H9 (cell line): ENCODE measurements around the gene C1RL. TPM values are rescaled to one million over a fixed set of nuclear protein-coding genes. Genes with fewer than 3 reads are reported as not detected.
A peak's percentile ranks its signal among the peaks of the same experiment; 100 is the strongest.

Experiments
- DNase-seq: peaks from one replicate; pipeline ENCODE4 v3.0.0-alpha.2; 2017
- H2AFZ ChIP-seq: one replicate; pipeline ENCODE4 v1.6.1; 2013; ENCODE audit warnings: mild to moderate bottlenecking, low read length, control low read depth, moderate library complexity
- H2AK5ac ChIP-seq: 2 replicates; pipeline ENCODE4 v1.6.1; 2013; ENCODE audit warnings: low read length, control low read depth, mixed read lengths; ENCODE audit not compliant: insufficient read length
- H2BK120ac ChIP-seq: one replicate; pipeline ENCODE4 v1.6.1; 2013; ENCODE audit warnings: low read depth, mild to moderate bottlenecking, low read length, control low read depth, inconsistent platforms; ENCODE audit not compliant: poor library complexity, severe bottlenecking
- H2BK12ac ChIP-seq: 2 replicates; pipeline ENCODE4 v1.6.1; 2013; ENCODE audit warnings: low read length, control low read depth, mixed read lengths, low read depth; ENCODE audit not compliant: insufficient read length
- H2BK15ac ChIP-seq: 2 replicates; pipeline ENCODE4 v1.6.1; 2013; ENCODE audit warnings: low read depth, low read length, control low read depth
- H2BK20ac ChIP-seq: one replicate; pipeline ENCODE4 v1.6.1; 2013; ENCODE audit warnings: low read depth, mild to moderate bottlenecking, low read length, control low read depth, inconsistent platforms; ENCODE audit not compliant: poor library complexity, severe bottlenecking
- H2BK5ac ChIP-seq: 2 replicates; pipeline ENCODE4 v1.6.1; 2013; ENCODE audit warnings: low read length, control low read depth, mixed read lengths; ENCODE audit not compliant: insufficient read length
- H3K14ac ChIP-seq: 2 replicates; pipeline ENCODE4 v1.6.1; 2013; ENCODE audit warnings: low read length, control low read depth; ENCODE audit not compliant: insufficient read depth
- H3K18ac ChIP-seq: 2 replicates; pipeline ENCODE4 v1.6.1; 2013; ENCODE audit warnings: low read depth, mild to moderate bottlenecking, mixed read lengths, low read length, control low read depth; ENCODE audit not compliant: insufficient read length
- H3K23ac ChIP-seq: 2 replicates; pipeline ENCODE4 v1.6.1; 2013; ENCODE audit warnings: low read length, control low read depth, mixed read lengths, low read depth; ENCODE audit not compliant: insufficient read length
- H3K23me2 ChIP-seq: 2 replicates; pipeline ENCODE4 v1.6.1; 2013; ENCODE audit warnings: low read depth, mild to moderate bottlenecking, mixed read lengths, low read length, control low read depth; ENCODE audit not compliant: insufficient read length, poor library complexity, severe bottlenecking
- H3K27ac ChIP-seq: 2 replicates; pipeline ENCODE4 v1.5.1; 2013; ENCODE audit warnings: low read length, control low read depth, mixed read lengths, low read depth; ENCODE audit not compliant: insufficient read length
- H3K27me3 ChIP-seq: 2 replicates; pipeline ENCODE4 v1.6.1; 2013; ENCODE audit warnings: low read length, control low read depth, inconsistent platforms; ENCODE audit not compliant: insufficient read depth
- H3K4ac ChIP-seq: 2 replicates; pipeline ENCODE4 v1.6.1; 2013; ENCODE audit warnings: low read depth, mild to moderate bottlenecking, control low read depth, inconsistent platforms, low read length, moderate library complexity
- H3K4me1 ChIP-seq: 2 replicates; pipeline ENCODE4 v1.6.1; 2013; ENCODE audit warnings: low read length, control low read depth, inconsistent platforms; ENCODE audit not compliant: insufficient read depth
- H3K4me2 ChIP-seq: 2 replicates; pipeline ENCODE4 v1.6.1; 2013; ENCODE audit warnings: low read length, control low read depth, mixed read lengths; ENCODE audit not compliant: insufficient read length, insufficient read depth
- H3K56ac ChIP-seq: 2 replicates; pipeline ENCODE4 v1.6.1; 2013; ENCODE audit warnings: low read depth, mild to moderate bottlenecking, mixed read lengths, low read length, control low read depth; ENCODE audit not compliant: insufficient read length
- H3K79me1 ChIP-seq: 2 replicates; pipeline ENCODE4 v1.6.1; 2013; ENCODE audit warnings: low read depth, mild to moderate bottlenecking, moderate library complexity, low read length, control low read depth, inconsistent platforms; ENCODE audit not compliant: insufficient read depth, poor library complexity, severe bottlenecking
- H3K79me2 ChIP-seq: 2 replicates; pipeline ENCODE4 v1.6.1; 2013; ENCODE audit warnings: low read length, control low read depth, inconsistent platforms; ENCODE audit not compliant: insufficient read depth
- H3K9ac ChIP-seq: 2 replicates; pipeline ENCODE4 v1.6.1; 2013; ENCODE audit warnings: low read length, control low read depth, mixed read lengths; ENCODE audit not compliant: insufficient read length; ENCODE audit errors: extremely low read depth
- H3K9me3 ChIP-seq: one replicate; pipeline ENCODE4 v1.6.1; 2013; ENCODE audit warnings: low read depth, low read length, inconsistent platforms; ENCODE audit not compliant: control insufficient read depth
- H3T11ph ChIP-seq: one replicate; pipeline ENCODE4 v1.6.1; 2013; ENCODE audit warnings: mild to moderate bottlenecking, low read length, control low read depth, inconsistent platforms
- H4K20me1 ChIP-seq: one replicate; pipeline ENCODE4 v1.6.1; 2013; ENCODE audit not compliant: control insufficient read depth, insufficient read length, insufficient read depth
- H4K5ac ChIP-seq: 2 replicates; pipeline ENCODE4 v1.6.1; 2013; ENCODE audit warnings: low read depth, mild to moderate bottlenecking, mixed read lengths, low read length, control low read depth; ENCODE audit not compliant: insufficient read length
- H4K8ac ChIP-seq: replicated peaks from 2 replicates; pipeline ENCODE4 v1.6.1; 2013; ENCODE audit warnings: low read length, control low read depth, mixed read lengths, low read depth; ENCODE audit not compliant: insufficient read length
- H4K91ac ChIP-seq: 2 replicates; pipeline ENCODE4 v1.6.1; 2013; ENCODE audit warnings: low read depth, mild to moderate bottlenecking, moderate library complexity, mixed read lengths, low read length, control low read depth; ENCODE audit not compliant: insufficient read length
- H3K27ac Mint-ChIP-seq, 3 experiments: 2 replicates in 2 of 3; 3 replicates in 1 of 3; pipeline ENCODE4 v1.8.0; 2020 to 2021; ENCODE audit warnings: mixed read lengths in 3 of 3, mild to moderate bottlenecking in 1 of 3, moderate library complexity in 1 of 3
- H3K27me3 Mint-ChIP-seq: 2 replicates; pipeline ENCODE4 v1.8.0; 2021; ENCODE audit warnings: low read depth, mild to moderate bottlenecking, moderate library complexity, mixed read lengths
- H3K36me3 Mint-ChIP-seq, 3 experiments: 2 replicates in 2 of 3; 3 replicates in 1 of 3; pipeline ENCODE4 v1.8.0; 2020 to 2021; ENCODE audit warnings: low read depth in 3 of 3, mixed read lengths in 3 of 3; ENCODE audit not compliant: insufficient read depth in 1 of 3
- H3K4me1 Mint-ChIP-seq, 2 experiments: 2 replicates each; pipeline ENCODE4 v1.8.0; 2020; ENCODE audit warnings: mixed read lengths in 2 of 2
- H3K4me3 Mint-ChIP-seq, 2 experiments: 2 replicates in 1 of 2; 3 replicates in 1 of 2; pipeline ENCODE4 v1.8.0; 2020 to 2021; ENCODE audit warnings: mild to moderate bottlenecking in 2 of 2, mixed read lengths in 2 of 2, moderate library complexity in 1 of 2
- H3K9me3 Mint-ChIP-seq, 2 experiments: 2 replicates in 1 of 2; 3 replicates in 1 of 2; pipeline ENCODE4 v1.8.0; 2020; ENCODE audit warnings: mild to moderate bottlenecking in 2 of 2, mixed read lengths in 2 of 2, moderate library complexity in 1 of 2
- CTCF ChIP-seq: fragments of 200-600 bp; sonication (generic); conservative IDR thresholded peaks from 3 replicates; pipeline ENCODE4 v1.8.0; 2021; ENCODE audit warnings: antibody characterized with exemption, mild to moderate bottlenecking
- WGBS: extraction: QIAGEN DNeasy Blood & Tissue Kit; methylation state at CpG from one replicate; pipeline ENCODE4 v1.1.7; 2013; ENCODE audit warnings: missing lambda C conversion rate, low lambda C conversion rate, mixed read lengths; ENCODE audit not compliant: insufficient read length; ENCODE audit errors: extremely low coverage; 5-methylcytosine and 5-hydroxymethylcytosine counted together
- total RNA-seq: library from RNA; stranded (reverse); gene quantifications from 2 replicates; pipeline ENCODE4 v1.2.1, GENCODE V29; 2021

C1RL gene
- total RNA-seq, 1 experiment from 2014 or later, result 15.1 TPM

- DNase-seq, result peak; percentile 81
- no peak within 1 kb of the TSS for H2BK12ac ChIP-seq
- peak; percentile 68 for TF ChIP-seq CTCF
- H4K5ac ChIP-seq, result peak within 1 kb of the TSS; percentile 54
- Mint-ChIP-seq H3K27me3 (peaks cover 2% of the 10 kb centered on the region), H3K4me3 (peak within 1 kb of the TSS in 1 of 2 experiments; percentile 64; a peak in 4 of 5 replicates), H3K27ac (peak within 1 kb of the TSS; percentile 19 to 88 (median 42); a peak in 5 of 7 replicates), H3K4me1 (peaks cover 14 to 16% of the 10 kb centered on the region in 2 experiments), H3K36me3 (no peaks in the 10 kb centered on the region), H3K9me3 (no peaks in the 10 kb centered on the region; a peak in 1 of 5 replicates)
- WGBS, result no CpG with 5 or more reads among the region's 10 CpGs
- no peak within 1 kb of the TSS for H2BK15ac ChIP-seq
- no peaks in the 10 kb centered on the region for H4K20me1 ChIP-seq
- H2AFZ ChIP-seq, result peak within 1 kb of the TSS; percentile 69
- H3K4me1 ChIP-seq, result no peaks in the 10 kb centered on the region; the same call in 1 of the 2 replicates
- H3T11ph ChIP-seq, result no peak within 1 kb of the TSS
- H3K27ac ChIP-seq, result no peak within 1 kb of the TSS
- no peaks in the 10 kb centered on the region for H3K27me3 ChIP-seq
- no peak within 1 kb of the TSS for H2BK20ac ChIP-seq
- H4K8ac ChIP-seq, result no peak within 1 kb of the TSS
- H4K91ac ChIP-seq, result no peak within 1 kb of the TSS
- no peak within 1 kb of the TSS for H3K56ac ChIP-seq
- no peak within 1 kb of the TSS for H3K4ac ChIP-seq
- no peaks in the 10 kb centered on the region for H3K79me1 ChIP-seq
- H3K79me2 ChIP-seq, result no peaks in the 10 kb centered on the region
- H3K9me3 ChIP-seq, result no peaks in the 10 kb centered on the region
- no peak within 1 kb of the TSS for H2BK120ac ChIP-seq
- H2AK5ac ChIP-seq, result no peak within 1 kb of the TSS
- H2BK5ac ChIP-seq, result no peak within 1 kb of the TSS
- peak within 1 kb of the TSS; percentile 24; the same call in 1 of the 2 replicates for H3K14ac ChIP-seq
- peak within 1 kb of the TSS; percentile 8 for H3K4me2 ChIP-seq
- peak within 1 kb of the TSS; percentile 11 for H3K18ac ChIP-seq
- no peak within 1 kb of the TSS for H3K9ac ChIP-seq
- no peaks in the 10 kb centered on the region for H3K23me2 ChIP-seq
- H3K23ac ChIP-seq, result no peak within 1 kb of the TSS
Measured at GRCh38 chr12:7060353-7060954, 48.6 kb downstream of the C1RL start, which contains the start of gene C1S. Gene C1S, plus strand, starts transcription at chr12:7060718. Its CDS starts 1,195 bp downstream, at chr12:7061913.
